HCT116 (cell line): Measurements from ENCODE around the gene SEMG1. TPM values are rescaled to one million over a fixed set of nuclear protein-coding genes. Genes with fewer than 3 reads are reported as not detected.

Source experiments
- ATAC-seq: fragments of 200-7000 bp; cut with Tn5 transposase; 2 replicates; pipeline ENCODE4 v1.9.1; 2020; ENCODE audit warnings: mild to moderate bottlenecking, moderate library complexity
- BruUV-seq: library from RNA; stranded (reverse); fragments of 400-500 nt; replicated peaks from 2 replicates; lab custom pipeline; 2021; lab: Mats Ljungman, UMichigan
- CTCF ChIA-PET: fragments of 300-600 bp; sonication (Branson Sonifier 250); formaldehyde crosslinking; loops from one replicate; lab custom pipeline; 2021; ENCODE audit warnings: antibody characterized with exemption; lab: Charles Lee
- POLR2A ChIA-PET: fragments of 300-600, 350-600 bp; sonication (Branson Sonifier 250); formaldehyde crosslinking; loops from one replicate; lab custom pipeline; 2021; ENCODE audit warnings: antibody characterized with exemption; lab: Charles Lee
- RAD21 ChIA-PET, 2 experiments: fragments of 300-600 bp; sonication (Branson Sonifier 250); formaldehyde crosslinking; loops; one replicate each; lab custom pipeline; 2023; ENCODE audit warnings: low total read pairs in 2 of 2; ENCODE audit not compliant: uncharacterized antibody in 2 of 2, unreplicated experiment in 2 of 2, low non-redundant PET in 1 of 2; lab: Charles Lee
- DNase-seq: peaks from one replicate; pipeline ENCODE4 v3.0.0-alpha.2; 2010; ENCODE audit warnings: low read depth, low spot score
- H2AFZ ChIP-seq: fragments of 200-600 bp; shearing (Covaris generic), sonication (generic); 2 replicates; pipeline ENCODE4 v1.6.1; 2017; ENCODE audit warnings: low read depth, mixed run types, mixed read lengths, antibody characterized with exemption, low read length; ENCODE audit not compliant: poor library complexity, severe bottlenecking
- H3K27ac ChIP-seq: 2 replicates; pipeline ENCODE4 v1.5.1; 2012; ENCODE audit warnings: low read depth, low read length
- H3K27me3 ChIP-seq: fragments of 200-600 bp; sonication (generic); 2 replicates; pipeline ENCODE4 v1.6.1; 2016; ENCODE audit warnings: mixed run types, low read length, mixed read lengths; ENCODE audit not compliant: insufficient read depth
- H3K36me3 ChIP-seq, 2 experiments: fragments of 200-500 bp in 1 of 2; fragments of 200-600 bp in 1 of 2; sonication (Bioruptor generic) in 1 of 2; sonication (generic) in 1 of 2; 2 replicates each; pipeline versions ENCODE4 v1.5.1 to v1.6.1; 2014 to 2016; ENCODE audit warnings: low read length in 2 of 2, inconsistent platforms in 1 of 2, mixed read lengths in 1 of 2, mixed run types in 1 of 2; ENCODE audit not compliant: insufficient read depth in 2 of 2, control insufficient read depth in 1 of 2
- H3K4me1 ChIP-seq, 2 experiments: fragments of 200-600 bp in 1 of 2; sonication (generic) in 1 of 2; 2 replicates each; pipeline versions ENCODE4 v1.5.1 to v1.6.1; 2012 to 2017; ENCODE audit warnings: low read length in 2 of 2, inconsistent platforms in 1 of 2, mild to moderate bottlenecking in 1 of 2, mixed read lengths in 1 of 2, mixed run types in 1 of 2, moderate library complexity in 1 of 2; ENCODE audit not compliant: insufficient read depth in 2 of 2, control insufficient read depth in 1 of 2
- H3K4me2 ChIP-seq: fragments of 200-600 bp; sonication (generic); 2 replicates; pipeline ENCODE4 v1.6.1; 2017; ENCODE audit warnings: mixed run types, low read length, mixed read lengths
- H3K4me3 ChIP-seq, 2 experiments: fragments of 200-600 bp in 1 of 2; sonication (generic) in 1 of 2; replicated peaks in 1 of 2; 2 replicates each; pipeline ENCODE4 v1.5.1; 2011 to 2016; ENCODE audit warnings: low read length in 2 of 2, control low read depth in 1 of 2, low read depth in 1 of 2, mild to moderate bottlenecking in 1 of 2, mixed read lengths in 1 of 2, mixed run types in 1 of 2
- H3K79me2 ChIP-seq: fragments of 200-600 bp; sonication (generic); 2 replicates; pipeline ENCODE4 v1.6.1; 2017; ENCODE audit warnings: mild to moderate bottlenecking, mixed run types, low read length, moderate library complexity, mixed read lengths; ENCODE audit not compliant: insufficient read depth
- H3K9ac ChIP-seq: fragments of 200-600 bp; sonication (generic); 2 replicates; pipeline ENCODE4 v1.6.1; 2016; ENCODE audit warnings: low read length, mixed read lengths
- H3K9me2 ChIP-seq: fragments of 200-600 bp; sonication (generic), shearing (Covaris generic); 2 replicates; pipeline ENCODE4 v1.6.1; 2017; ENCODE audit warnings: mixed run types, mild to moderate bottlenecking, moderate library complexity; ENCODE audit not compliant: insufficient read depth
- H3K9me3 ChIP-seq, 2 experiments: fragments of 200-500 bp in 1 of 2; fragments of 200-600 bp in 1 of 2; sonication (Bioruptor generic) in 1 of 2; sonication (generic) in 1 of 2; 2 replicates each; pipeline ENCODE4 v1.6.1; 2014 to 2017; ENCODE audit warnings: low read length in 2 of 2, mixed read lengths in 2 of 2, inconsistent platforms in 1 of 2, low read depth in 1 of 2, mild to moderate bottlenecking in 1 of 2, mixed run types in 1 of 2, moderate library complexity in 1 of 2; ENCODE audit not compliant: control insufficient read depth in 1 of 2, insufficient read depth in 1 of 2
- H4K20me1 ChIP-seq: fragments of 200-600 bp; sonication (generic), shearing (Covaris generic); 2 replicates; pipeline ENCODE4 v1.6.1; 2017; ENCODE audit warnings: mixed run types, mild to moderate bottlenecking, moderate library complexity; ENCODE audit not compliant: insufficient read depth
- ATF3 ChIP-seq: IDR thresholded peaks from 2 replicates; pipeline ENCODE4 v1.6.1; 2012
- CBX3 ChIP-seq: IDR thresholded peaks from 2 replicates; pipeline ENCODE4 v1.6.1; 2012; ENCODE audit warnings: low read depth
- EGR1 ChIP-seq: IDR thresholded peaks from 2 replicates; pipeline ENCODE4 v1.6.1; 2012; ENCODE audit warnings: low read depth
- ELF1 ChIP-seq: IDR thresholded peaks from 2 replicates; pipeline ENCODE4 v1.6.1; 2012; ENCODE audit warnings: low read depth, borderline replicate concordance
- EZH2 ChIP-seq: fragments of 200-600 bp; sonication (generic); IDR thresholded peaks from 2 replicates; pipeline ENCODE4 v1.6.1; 2017; ENCODE audit warnings: antibody characterized with exemption, mixed run types
- EZH2phosphoT487 ChIP-seq: fragments of 200-600 bp; IDR thresholded peaks from 2 replicates; pipeline ENCODE4 v1.6.1; 2018; ENCODE audit warnings: antibody characterized with exemption, borderline replicate concordance
- FOSL1 ChIP-seq: IDR thresholded peaks from 2 replicates; pipeline ENCODE4 v1.6.1; 2012; ENCODE audit warnings: low read depth
- JUND ChIP-seq: IDR thresholded peaks from 2 replicates; pipeline ENCODE4 v1.6.1; 2012
- POLR2A ChIP-seq: IDR thresholded peaks from 2 replicates; pipeline ENCODE4 v1.7.0; 2011; ENCODE audit warnings: borderline replicate concordance; ENCODE audit not compliant: insufficient read depth, insufficient read length; ENCODE audit errors: extremely low read depth
- POLR2AphosphoS5 ChIP-seq: IDR thresholded peaks from 2 replicates; pipeline ENCODE4 v1.6.1; 2011; ENCODE audit warnings: mild to moderate bottlenecking, low read depth, low read length, moderate library complexity
- SIN3A ChIP-seq: IDR thresholded peaks from 2 replicates; pipeline ENCODE4 v1.6.1; 2012; ENCODE audit warnings: low read depth
- SRF ChIP-seq: IDR thresholded peaks from 2 replicates; pipeline ENCODE4 v1.6.1; 2012; ENCODE audit warnings: low read depth
- TCF7L2 ChIP-seq: IDR thresholded peaks from 2 replicates; pipeline ENCODE4 v1.7.0; 2011; ENCODE audit warnings: borderline replicate concordance, inconsistent platforms; ENCODE audit not compliant: insufficient read depth, insufficient read length; ENCODE audit errors: extremely low read depth
- ZBTB33 ChIP-seq: IDR thresholded peaks from 2 replicates; pipeline ENCODE4 v1.6.1; 2011; ENCODE audit warnings: mild to moderate bottlenecking, low read length, moderate library complexity; ENCODE audit not compliant: insufficient replicate concordance; ENCODE audit errors: extremely low read depth
- ZFX ChIP-seq: fragments of 450-650 bp; IDR thresholded peaks from 2 replicates; pipeline ENCODE4 v1.6.1; 2017
- ZNF274 ChIP-seq: fragments of 200-500 bp; sonication (Bioruptor generic); IDR thresholded peaks from 2 replicates; pipeline ENCODE4 v1.6.1; 2014; ENCODE audit warnings: mild to moderate bottlenecking, low read depth, low read length, inconsistent platforms
- intact Hi-C: fragments of 100-400 bp; cut with micrococcal nuclease; formaldehyde crosslinking; loops from 2 replicates; pipeline ENCODE4 v1.10.0; 2022
- total RNA-seq: library from RNA; stranded (reverse); gene quantifications from one replicate; pipeline ENCODE4 v1.2.1, GENCODE V29; 2021; ENCODE audit not compliant: unreplicated experiment
- TF ChIP-seq, protein P1 (sequence below): IDR thresholded peaks from 2 replicates; pipeline ENCODE4 v1.6.1; 2012; ENCODE audit warnings: low read depth
- TF ChIP-seq, protein P2 (sequence below), 3 experiments: fragments of 200-600 bp in 1 of 3; sonication (generic) in 1 of 3; IDR thresholded peaks in 2 of 3; conservative IDR thresholded peaks in 1 of 3; 2 replicates each; pipeline ENCODE4 v1.5.1; 2012 to 2017; ENCODE audit warnings: low read depth in 2 of 3, low read length in 2 of 3, antibody characterized with exemption in 1 of 3, borderline replicate concordance in 1 of 3, control low read depth in 1 of 3, mild to moderate bottlenecking in 1 of 3, mixed read lengths in 1 of 3, mixed run types in 1 of 3, moderate library complexity in 1 of 3; ENCODE audit not compliant: insufficient read depth in 1 of 3

Gene SEMG1
- total RNA-seq, 1 experiment from 2014 or later = not detected

- ChIA-PET RAD21 (no interaction called here), POLR2A (no interaction called here)
- Histone ChIP-seq H3K9me2 (no peaks in the 10 kb centered on the region), H3K9me3 (no peaks in the 10 kb centered on the region), H3K79me2 (no peaks in the 10 kb centered on the region), H3K4me3 (no peak overlapping the region), H4K20me1 (no peaks in the 10 kb centered on the region), H3K9ac (no peak overlapping the region), H3K36me3 (no peaks in the 10 kb centered on the region)
- no TSS peak for BruUV-seq
- DNase-seq (no peak), ATAC-seq (no peak)
- no peak for TF ChIP-seq ZFX
- TF ChIP-seq, protein P1, sequence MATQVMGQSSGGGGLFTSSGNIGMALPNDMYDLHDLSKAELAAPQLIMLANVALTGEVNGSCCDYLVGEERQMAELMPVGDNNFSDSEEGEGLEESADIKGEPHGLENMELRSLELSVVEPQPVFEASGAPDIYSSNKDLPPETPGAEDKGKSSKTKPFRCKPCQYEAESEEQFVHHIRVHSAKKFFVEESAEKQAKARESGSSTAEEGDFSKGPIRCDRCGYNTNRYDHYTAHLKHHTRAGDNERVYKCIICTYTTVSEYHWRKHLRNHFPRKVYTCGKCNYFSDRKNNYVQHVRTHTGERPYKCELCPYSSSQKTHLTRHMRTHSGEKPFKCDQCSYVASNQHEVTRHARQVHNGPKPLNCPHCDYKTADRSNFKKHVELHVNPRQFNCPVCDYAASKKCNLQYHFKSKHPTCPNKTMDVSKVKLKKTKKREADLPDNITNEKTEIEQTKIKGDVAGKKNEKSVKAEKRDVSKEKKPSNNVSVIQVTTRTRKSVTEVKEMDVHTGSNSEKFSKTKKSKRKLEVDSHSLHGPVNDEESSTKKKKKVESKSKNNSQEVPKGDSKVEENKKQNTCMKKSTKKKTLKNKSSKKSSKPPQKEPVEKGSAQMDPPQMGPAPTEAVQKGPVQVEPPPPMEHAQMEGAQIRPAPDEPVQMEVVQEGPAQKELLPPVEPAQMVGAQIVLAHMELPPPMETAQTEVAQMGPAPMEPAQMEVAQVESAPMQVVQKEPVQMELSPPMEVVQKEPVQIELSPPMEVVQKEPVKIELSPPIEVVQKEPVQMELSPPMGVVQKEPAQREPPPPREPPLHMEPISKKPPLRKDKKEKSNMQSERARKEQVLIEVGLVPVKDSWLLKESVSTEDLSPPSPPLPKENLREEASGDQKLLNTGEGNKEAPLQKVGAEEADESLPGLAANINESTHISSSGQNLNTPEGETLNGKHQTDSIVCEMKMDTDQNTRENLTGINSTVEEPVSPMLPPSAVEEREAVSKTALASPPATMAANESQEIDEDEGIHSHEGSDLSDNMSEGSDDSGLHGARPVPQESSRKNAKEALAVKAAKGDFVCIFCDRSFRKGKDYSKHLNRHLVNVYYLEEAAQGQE = no peak
- TF ChIP-seq EGR1 = no peak
- no peak for TF ChIP-seq POLR2A
- no peak for TF ChIP-seq ATF3
- TF ChIP-seq POLR2AphosphoS5 = no peak
- no peak for TF ChIP-seq TCF7L2
- TF ChIP-seq, protein P2, sequence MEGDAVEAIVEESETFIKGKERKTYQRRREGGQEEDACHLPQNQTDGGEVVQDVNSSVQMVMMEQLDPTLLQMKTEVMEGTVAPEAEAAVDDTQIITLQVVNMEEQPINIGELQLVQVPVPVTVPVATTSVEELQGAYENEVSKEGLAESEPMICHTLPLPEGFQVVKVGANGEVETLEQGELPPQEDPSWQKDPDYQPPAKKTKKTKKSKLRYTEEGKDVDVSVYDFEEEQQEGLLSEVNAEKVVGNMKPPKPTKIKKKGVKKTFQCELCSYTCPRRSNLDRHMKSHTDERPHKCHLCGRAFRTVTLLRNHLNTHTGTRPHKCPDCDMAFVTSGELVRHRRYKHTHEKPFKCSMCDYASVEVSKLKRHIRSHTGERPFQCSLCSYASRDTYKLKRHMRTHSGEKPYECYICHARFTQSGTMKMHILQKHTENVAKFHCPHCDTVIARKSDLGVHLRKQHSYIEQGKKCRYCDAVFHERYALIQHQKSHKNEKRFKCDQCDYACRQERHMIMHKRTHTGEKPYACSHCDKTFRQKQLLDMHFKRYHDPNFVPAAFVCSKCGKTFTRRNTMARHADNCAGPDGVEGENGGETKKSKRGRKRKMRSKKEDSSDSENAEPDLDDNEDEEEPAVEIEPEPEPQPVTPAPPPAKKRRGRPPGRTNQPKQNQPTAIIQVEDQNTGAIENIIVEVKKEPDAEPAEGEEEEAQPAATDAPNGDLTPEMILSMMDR (IDR thresholded peaks at IDR 0.05 in 2 of 3, conservative IDR thresholded peaks at IDR 0.05 in 1 of 3; ENCODE audit: borderline replicate concordance in 1 of 3, insufficient read depth in 1 of 3, low read depth in 2 of 3, low read length in 2 of 3) = no peak
- TF ChIP-seq SRF = no peak
- no peak for TF ChIP-seq CBX3
- TF ChIP-seq ZNF274 = no peak
- no peak for TF ChIP-seq ELF1
- TF ChIP-seq EZH2 = no peak
- no peak for TF ChIP-seq FOSL1
- no peak for TF ChIP-seq ZBTB33
- no peak for TF ChIP-seq JUND
- no peak for TF ChIP-seq SIN3A
- no peak for TF ChIP-seq EZH2phosphoT487
- TF ChIP-seq, all 23 proteins: peak for 0
- peaks cover 13% of the 10 kb centered on the region; the same call in 1 of the 2 replicates for H3K27me3 ChIP-seq
- no peak overlapping the region for H3K27ac ChIP-seq
- no peak overlapping the region for H2AFZ ChIP-seq
- CTCF ChIA-PET = interaction anchor here (0.6 to 1.9 kb wide), 3 partner anchors 8 to 188 kb away, joined by 3 to 5 read pairs (median 4); no protein-coding TSS in a partner anchor
- no peaks in the 10 kb centered on the region for H3K4me1 ChIP-seq
- intact Hi-C loops = no loop called here
- no peak overlapping the region for H3K4me2 ChIP-seq
These were observed 31.3 kb downstream of the SEMG1 start for GRCh38 chr20:45238139-45238538.
